GM20431 (cell line): ENCODE data around the gene NPEPL1.

Source experiments
- in situ Hi-C: fragments of 300-500 bp; cut with MseI, MboI; formaldehyde crosslinking; loops from one replicate; pipeline ENCODE4 v1.15.0; 2020; ENCODE audit warnings: low sequenced_read_pairs; ENCODE audit not compliant: unreplicated experiment

NPEPL1 gene

DNA sequence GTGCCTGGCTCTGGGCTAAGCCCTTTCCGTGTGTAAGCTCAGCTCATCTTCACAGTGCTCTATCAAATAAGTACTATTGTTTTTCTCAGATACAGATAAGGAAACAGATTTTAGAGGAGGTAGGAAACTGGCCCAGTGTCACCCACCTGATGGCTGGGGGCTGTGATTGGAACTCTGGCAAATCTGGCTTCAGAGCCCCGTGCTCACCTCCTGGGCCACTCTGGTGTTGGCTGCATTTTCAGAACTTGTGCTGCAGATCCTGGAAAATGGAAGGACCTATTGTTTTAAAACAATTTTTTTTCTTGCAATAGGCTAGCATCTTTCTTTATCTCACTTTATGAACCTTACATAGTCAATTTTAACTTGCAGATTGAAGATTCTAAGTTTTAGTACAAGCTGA lies 35.8 kb upstream of the NPEPL1 start:
- in situ Hi-C loops: no loop called here

DNA sequence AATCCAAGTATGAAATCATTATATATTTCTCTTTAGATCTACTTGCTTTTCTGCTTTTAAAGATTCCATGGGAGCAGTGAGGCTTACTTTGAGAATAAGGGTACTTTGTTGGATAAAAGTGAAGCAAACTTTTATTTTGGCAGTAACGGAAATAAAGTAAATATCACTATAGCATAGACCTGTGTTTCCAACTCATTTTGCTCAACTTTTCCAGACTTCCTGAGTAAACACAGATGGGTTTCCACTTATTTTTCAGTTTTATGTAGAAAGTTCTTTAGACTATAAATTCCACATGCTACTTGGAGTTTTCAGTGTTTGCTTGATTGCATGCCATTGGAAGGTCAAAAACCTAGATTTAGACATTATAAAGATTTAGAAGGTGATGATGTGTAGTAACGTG lies 35.3 kb upstream of the NPEPL1 start:
- in situ Hi-C loops: no loop called here

DNA sequence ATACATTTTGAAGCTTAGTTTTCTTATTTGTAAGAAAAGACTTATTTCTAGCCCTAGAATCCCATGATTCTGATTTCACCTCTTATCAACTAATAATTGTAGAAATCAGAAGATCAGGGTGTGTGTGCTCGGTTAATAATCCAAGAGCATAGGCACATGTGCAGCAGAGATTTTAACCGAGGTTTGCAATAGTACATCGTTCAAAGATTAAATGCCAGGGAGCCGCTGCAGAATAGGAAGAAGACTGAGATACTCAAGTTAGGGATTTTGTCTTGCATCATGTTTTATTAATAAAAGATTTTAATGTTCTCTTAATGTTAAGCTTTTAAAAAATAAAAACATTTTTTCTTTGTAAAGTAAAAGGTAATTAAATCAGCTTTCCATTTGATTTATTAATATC lies 34.6 kb upstream of the NPEPL1 start:
- in situ Hi-C loops: no loop called here

DNA sequence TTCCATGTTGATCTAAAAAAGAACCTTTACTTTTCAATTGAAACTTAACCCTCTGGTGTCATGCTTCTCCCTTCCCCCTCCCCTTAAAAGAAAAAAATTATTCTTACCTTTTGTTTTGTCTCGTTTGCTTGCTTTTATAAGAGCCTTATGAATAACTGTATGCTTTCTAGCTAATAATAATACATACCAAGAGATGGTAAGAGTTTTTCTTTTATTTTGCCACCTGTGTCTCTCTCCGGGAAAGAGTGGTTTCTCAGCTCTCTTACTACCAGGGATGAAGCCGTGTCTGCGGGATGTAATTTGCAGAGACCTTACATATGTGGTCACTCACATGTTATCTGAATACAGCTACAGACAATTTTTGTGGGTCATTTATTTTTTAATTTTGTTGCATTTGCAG lies 33.8 kb upstream of the NPEPL1 start:
- in situ Hi-C loops: no loop called here

DNA sequence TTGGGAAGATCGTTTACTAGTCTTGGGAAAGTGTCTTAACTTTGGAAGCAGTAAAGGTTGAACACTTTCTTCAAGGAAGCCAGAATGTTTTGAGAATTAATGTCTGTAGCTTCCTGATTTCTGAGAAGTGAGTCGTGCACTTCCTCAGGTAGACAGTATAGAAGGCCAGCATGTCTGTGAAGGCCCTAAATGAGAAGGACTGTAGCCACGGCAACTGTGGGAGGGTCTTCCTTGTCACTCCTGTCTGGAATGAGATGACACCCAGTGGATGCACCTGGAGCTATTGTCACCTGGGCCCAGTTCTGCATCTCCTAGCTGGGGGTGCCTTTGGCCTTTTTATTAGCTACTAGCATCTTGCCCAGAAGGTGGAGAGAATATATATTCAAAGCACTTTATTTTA lies 32.8 kb upstream of the NPEPL1 start:
- in situ Hi-C loops: no loop called here

DNA sequence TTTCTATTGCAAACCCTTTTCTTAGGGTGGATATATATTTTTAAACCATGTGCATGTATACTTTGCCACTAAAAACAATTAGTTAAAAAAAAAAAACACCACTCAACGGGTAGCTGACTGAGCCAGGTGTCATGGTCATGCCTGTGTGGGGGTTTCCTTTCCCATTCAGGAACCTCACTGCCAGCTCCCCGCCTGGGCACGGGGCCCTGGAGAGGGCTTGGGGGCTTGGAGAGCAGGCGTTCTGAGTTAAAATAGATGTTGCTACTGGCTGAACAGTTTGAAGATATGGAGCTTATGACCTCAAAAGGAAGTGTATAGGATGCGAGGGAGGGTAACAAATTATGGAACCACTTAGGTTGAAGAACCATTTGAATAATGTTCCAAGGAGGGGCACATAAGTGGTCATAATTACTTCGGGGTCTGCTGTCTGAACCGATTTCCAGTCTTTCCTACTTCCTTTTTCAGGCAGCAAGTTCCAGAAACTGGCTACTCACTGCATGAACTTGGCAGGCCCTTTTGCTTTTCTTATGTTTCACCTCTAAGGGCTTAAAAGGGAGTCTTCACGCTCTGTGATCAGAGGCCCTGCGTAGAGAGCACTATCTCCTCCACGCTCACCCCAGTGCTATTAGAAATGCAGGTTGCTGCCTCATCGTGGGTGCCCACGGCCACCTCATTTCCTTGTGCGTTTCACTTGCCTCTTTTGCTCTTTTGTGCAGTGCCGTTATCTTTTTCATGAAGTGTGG lies 31.6 kb upstream of the NPEPL1 start:
- in situ Hi-C loops: no loop called here

DNA sequence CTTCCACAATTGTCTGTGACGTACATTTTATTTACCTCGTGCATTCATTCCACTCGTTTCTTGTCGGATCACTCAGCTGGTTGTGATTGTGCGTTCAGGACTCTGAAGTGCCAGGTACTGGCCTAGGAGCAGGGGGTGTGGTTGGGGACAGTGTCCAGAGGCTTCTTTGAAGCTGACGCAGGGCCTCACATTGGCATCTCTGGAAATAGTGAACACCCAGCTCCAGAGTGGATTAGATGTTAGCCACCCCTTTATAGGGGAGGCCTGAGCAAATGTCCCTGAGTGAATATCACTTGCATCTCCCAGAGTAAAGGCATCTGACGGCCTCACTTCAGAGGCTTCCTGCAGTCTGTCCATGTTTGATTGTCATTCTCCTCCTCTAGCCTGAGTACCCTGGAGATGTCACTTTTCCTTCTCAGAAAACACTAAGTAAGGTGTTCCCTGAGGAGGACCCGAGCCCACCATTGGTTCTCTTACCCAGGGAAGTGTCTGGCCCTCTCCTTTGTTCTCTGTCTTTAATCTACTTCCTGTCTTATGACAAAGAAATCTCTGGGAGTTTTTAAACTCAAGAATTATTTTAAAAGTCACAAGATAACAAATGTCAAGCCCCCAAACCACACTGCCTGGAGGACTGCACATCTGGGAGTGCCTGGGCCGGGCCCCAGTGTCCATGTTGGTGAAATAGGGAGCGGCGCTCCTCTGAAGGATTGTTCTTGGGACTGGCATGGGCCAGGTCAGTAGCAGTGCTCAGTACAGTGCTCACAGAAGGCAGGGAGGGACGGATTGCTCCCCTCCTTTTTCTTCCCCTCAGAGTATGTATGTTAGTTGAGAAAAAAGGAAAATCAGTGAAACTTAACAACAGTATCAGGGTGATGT lies 30.8 kb upstream of the NPEPL1 start:
- in situ Hi-C loops: no loop called here

DNA sequence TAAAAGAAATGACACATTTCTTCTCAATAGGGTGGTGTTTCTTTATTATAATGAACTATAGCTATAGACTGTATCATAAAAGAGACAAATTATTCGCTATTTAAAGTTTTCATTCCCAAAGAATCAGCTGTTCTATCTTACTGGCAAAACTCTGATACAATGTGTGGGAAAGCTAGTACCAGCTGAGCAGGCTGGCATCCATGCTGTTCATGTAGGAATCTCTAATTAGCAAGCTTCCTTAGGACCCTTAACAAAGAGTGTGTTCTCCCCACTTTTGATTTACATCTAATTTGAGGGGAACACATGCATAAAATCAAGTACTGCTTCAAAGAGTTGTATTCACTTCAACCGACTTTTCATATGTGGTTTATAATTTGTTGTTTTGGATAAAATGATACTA lies 28.3 kb upstream of the NPEPL1 start:
- in situ Hi-C loops: no loop called here

DNA sequence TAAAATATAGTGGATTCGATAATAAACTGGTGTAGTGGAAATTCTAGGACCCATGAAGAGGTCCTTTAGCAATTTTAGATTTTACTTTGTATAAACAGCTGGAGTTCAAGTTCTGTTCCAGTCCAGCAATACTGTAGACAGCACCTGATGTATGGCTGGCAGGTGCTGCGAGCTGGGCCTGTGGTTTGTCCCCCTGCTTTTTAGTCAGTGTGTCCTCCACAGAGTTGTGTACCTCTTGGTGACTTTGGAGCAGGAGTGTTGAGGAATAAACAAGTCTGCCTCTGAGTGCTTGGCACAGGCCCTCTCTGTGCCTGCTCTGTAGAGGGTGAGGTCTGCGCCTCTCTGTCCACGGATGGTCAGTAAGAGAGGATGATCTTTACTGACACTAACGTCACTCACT lies 27.7 kb upstream of the NPEPL1 start:
- in situ Hi-C loops: no loop called here

DNA sequence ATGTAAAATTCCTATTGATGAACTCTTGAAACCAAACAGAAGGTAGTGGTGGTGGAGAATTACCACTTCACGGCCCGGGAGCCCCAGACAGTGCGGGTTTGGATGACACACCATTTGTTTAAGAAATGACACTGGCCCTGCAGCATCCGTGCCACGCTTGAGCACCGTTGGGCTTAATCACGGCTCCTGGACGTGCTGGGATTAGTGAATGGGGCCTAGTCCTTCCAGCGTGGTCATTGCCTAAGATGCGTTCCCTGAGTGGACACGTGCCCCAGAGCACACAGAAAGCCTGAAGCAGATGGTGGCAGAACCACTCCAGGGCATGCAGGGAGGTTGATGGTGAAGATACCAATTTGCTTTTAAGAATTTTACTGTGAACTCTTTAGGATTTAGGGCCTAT lies 27.0 kb upstream of the NPEPL1 start:
- in situ Hi-C loops: no loop called here

DNA sequence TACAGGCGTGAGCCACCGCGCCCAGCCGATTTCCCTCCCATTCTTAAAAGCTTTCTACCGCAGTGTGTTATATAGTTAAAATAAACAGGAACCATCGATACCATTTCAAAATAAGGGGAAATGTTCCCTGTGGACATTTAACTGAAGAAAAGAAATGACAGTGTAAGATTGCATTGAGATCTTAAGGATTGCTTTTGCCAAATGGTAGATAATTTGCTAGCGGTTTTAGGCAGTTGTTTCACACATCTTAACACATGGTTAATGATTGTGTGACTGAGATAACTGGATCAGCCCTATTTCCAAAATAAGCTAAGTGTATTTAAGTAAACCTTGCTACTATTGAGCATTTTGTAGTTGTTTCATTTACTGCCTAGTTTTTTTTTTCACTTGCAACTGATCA lies 25.9 kb upstream of the NPEPL1 start:
- in situ Hi-C loops: no loop called here

DNA sequence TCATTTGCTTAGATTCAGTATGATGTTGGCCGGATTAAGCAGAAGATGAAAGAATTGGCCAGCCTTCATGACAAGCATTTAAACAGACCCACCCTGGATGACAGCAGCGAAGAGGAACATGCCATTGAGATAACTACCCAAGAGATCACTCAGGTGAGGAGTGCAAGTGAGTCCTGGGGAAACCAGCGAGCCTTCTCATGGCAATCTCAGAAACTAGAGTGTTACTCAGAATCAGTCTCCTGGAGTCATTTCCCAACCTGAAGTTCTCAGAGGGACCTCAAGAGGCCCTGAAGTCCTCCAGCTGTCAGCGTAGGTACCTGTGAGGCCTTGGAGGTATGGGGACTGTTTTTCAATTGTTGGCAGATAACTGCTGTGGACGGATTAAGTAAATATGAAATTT lies 24.6 kb upstream of the NPEPL1 start:
- in situ Hi-C loops: no loop called here

DNA sequence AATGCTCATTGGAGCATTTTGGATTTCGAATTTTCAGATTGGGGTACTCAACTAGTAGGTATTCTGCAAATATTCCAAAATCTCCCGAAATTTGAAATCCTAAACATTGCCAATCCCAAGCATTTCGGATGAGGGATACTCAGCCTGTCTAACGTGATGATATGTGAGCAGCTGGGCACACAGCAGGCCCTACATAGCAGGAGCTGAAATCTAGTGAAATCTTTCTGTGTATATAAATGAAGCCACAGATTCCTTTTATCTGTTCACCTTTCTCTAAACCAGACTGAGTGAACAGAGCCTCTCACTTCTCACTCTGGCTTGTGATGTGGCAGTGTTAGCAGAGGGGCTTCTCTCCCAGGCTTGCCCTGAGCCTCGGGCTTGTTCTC lies 23.7 kb upstream of the NPEPL1 start:
- in situ Hi-C loops: no loop called here

DNA sequence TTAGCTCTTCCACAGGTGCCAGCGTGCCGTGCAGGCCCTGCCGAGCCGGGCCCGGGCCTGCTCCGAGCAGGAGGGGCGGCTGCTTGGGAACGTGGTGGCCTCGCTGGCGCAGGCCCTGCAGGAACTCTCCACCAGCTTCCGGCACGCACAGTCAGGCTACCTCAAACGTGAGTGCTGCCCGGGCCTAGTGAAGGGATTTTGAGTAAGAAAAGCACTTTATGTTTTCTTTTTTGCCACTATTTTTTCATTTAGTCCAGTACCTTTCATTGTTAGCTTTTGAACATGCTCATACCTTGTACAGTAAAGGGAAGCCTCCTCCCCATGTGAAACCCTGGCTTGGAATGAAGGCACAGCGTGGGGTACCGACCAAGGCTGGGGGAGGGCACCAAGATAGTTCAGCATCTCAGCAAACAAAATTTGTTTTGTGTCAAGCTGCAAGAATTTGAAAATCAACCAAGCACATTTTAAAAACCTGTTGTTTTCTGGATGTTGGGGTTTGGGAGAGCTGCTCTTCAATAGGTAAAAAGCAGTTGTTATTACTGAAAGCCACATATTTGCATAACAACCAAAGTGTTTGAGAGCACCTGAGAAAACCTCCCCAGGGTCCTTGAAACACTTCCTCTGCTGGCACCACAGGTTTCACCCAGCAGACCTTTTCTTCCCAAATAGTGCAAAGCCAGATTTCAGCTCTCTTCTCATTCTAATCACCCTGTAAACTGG lies 23.2 kb upstream of the NPEPL1 start:
- in situ Hi-C loops: no loop called here

DNA sequence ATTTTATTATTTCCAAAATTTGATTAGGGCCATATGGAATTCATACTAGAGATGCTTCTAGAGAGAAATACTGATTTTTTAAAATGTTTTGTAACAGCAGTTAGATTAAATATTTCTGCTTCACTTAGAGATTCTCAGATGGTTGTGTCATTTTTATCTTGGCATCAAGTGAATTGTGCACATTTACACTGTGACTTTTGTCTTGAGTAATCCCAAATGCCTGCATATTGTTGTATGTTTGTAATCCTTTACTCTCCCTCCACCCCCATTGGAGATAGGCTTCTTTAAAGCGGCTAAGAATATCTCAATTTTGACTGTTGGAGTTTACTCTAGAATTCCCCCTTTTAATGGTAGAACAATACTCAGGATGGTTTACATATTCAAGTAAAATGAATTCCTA lies 22.5 kb upstream of the NPEPL1 start:
- in situ Hi-C loops: no loop called here

DNA sequence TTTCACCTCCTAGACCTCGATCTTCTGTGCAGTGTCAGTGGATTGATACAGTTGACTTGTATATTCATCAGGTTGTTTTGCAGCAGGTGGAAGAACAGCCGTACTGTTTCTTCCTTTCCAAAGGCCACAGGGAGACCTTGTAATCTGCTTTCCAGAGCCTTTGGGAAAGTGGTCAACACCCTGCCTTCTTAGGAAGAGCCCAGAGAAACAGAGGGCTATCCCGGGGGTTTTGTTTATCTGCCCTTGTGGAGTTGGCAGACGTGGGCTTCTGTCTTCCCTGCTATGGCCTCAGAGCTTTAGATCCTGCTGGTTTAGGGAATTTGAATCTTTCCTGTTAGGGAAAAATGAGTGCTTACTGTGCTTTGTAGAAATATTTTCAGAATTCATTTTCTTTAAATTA lies 21.9 kb upstream of the NPEPL1 start:
- in situ Hi-C loops: no loop called here

DNA sequence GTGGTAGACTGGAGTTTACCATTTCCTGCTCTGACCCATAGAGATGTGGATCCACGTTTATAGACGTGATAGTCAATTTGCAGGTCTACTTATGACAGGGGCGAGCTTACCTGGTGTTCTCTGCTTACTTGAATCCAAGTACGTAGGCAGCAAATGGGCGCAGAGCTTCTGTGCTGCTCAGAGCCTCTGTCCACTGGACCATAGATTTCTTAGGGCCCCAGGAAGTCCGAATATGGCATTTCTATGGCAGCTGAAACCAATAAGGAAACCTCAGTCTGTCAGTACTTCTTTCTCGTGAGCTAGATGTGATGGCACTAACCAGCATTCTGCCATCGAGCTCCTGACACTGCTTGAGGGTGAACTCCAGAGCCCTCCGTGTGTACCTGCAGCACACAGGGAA lies 19.5 kb upstream of the NPEPL1 start:
- in situ Hi-C loops: no loop called here

DNA sequence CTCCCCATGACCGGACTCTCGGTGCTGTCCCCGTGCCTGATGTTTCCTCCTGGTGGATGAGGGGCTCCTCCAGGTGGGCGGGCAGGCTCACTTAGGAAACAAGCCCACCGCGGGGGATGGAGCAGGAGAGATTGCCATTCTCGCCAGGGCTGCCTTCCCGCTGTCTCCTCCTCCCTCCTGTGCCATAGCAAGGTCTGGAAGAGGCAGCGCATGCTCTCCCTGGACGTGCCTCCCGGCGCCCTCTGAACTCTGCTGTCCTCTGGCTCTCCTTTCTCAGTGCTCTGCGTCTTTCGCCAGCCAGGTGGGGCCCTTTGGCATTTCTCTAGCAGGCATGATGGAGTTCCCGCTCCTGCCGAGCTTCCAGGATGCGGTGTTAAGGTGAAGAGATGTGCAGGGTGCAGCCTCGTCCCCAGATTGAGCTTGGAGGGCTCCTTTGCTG lies 17.4 kb upstream of the NPEPL1 start:
- in situ Hi-C loops: no loop called here

DNA sequence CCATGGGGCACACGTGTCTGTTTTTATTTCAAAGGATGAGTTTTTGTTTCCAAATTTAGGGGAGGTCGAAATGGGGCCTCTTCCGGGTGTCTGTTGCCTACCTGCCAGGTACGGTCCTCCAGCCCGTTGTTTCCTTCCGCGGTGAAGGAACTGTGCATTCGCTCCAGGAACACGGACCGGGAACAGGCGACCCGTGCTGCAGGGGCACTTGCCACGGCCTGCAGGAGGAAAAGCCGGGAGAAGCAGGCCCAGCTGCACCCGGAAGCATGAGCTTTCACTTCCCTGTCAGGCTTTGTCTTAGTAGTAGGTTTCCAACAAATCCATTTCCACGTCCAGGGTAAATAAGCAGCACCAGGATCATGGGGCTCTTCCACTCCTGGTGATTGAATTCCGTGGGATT lies 17.0 kb upstream of the NPEPL1 start:
- in situ Hi-C loops: no loop called here

DNA sequence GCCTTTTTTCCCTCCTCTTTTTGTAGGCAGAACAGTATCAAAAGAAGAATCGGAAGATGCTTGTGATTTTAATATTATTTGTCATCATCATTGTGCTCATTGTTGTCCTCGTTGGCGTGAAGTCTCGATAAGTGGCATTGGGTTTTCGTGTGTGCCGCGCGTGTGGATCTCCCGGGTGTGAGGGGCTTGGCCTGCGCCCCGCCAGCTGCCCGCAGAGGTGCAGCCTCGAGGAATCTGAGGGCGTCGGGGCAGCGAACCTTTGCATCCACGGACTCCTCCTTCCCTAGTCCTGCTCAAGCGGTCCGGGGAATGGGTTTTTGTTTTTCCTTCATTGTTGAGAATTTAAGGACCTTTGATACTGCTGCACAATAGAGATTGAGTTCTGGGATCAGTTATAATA lies 16.4 kb upstream of the NPEPL1 start:
- in situ Hi-C loops: no loop called here

DNA sequence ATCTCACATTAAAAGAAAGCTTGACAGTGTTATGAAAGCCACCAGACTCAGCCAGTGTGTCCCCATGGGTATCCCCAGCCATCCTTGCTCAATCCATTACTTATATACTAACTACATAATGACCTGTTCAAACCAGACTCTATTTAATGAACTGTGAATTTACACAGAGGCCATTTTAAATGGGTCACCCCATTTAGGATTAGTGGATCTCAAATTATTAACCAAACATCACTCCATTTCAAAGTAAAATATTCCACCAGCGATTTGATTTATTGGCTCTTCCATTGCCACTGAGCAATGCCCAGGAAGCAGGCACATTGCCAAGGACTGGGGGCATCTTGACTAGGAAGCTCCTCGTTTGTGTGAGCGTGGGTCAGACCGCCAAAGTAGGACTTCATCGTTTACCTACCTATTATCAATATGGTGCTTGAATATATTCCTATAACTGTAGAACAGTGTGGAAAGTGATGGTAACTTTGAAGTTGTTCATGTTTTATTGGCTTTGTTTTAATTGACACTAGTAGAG lies 15.5 kb upstream of the NPEPL1 start:
- in situ Hi-C loops: no loop called here
